PC-3 (cell line): ENCODE data around the gene LRRC75B.

Source experiments
- CTCF ChIP-seq: fragments of 300-600 bp; sonication (generic); conservative IDR thresholded peaks from 2 replicates; pipeline ENCODE4 v1.5.1; 2017; ENCODE audit warnings: antibody characterized with exemption, low read depth, mild to moderate bottlenecking, low read length
- EZH2 ChIP-seq: fragments of 300-600 bp; sonication (generic); IDR thresholded peaks from one replicate; pipeline ENCODE4 v1.6.1; 2017; ENCODE audit warnings: antibody characterized with exemption, mild to moderate bottlenecking, low read length; ENCODE audit not compliant: unreplicated experiment

- TF ChIP-seq CTCF (no peak), EZH2 (no peak)
These were observed 10.6 kb downstream of the LRRC75B start for GRCh38 chr22:24582056-24582814.
